ENCODE data around the gene ULBP1.
"Not testable (repeated sequence)": the region's sequence is repeated elsewhere in the genome, so short reads cannot be mapped to it uniquely, and the experiment has no call there.

The ULBP1 gene

GRCh38 chr6:149933461-149933860 lies 30.3 kb upstream of the ULBP1 start:
- DNase-seq (ENCODE audit: low spot score), result no peak

- DNase-seq (ENCODE audit: low spot score), result peak; percentile 70
Observed at GRCh38 chr6:149934249-149935156, 29.2 kb upstream of the ULBP1 start.

GRCh38 chr6:149935246-149935645 lies 28.5 kb upstream of the ULBP1 start:
- no peak for DNase-seq (ENCODE audit: low spot score)

- no peak for DNase-seq (ENCODE audit: low spot score)
Observed at GRCh38 chr6:149935668-149936067, 28.1 kb upstream of the ULBP1 start.

- no peak for DNase-seq (ENCODE audit: low spot score)
Observed at GRCh38 chr6:149936743-149937142, 27.0 kb upstream of the ULBP1 start.

- not testable (repeated sequence) for DNase-seq (ENCODE audit: low spot score)
Observed at GRCh38 chr6:149938013-149938570, 25.7 kb upstream of the ULBP1 start.

- DNase-seq (ENCODE audit: low spot score), result no peak
Observed at GRCh38 chr6:149938571-149939355, 25.0 kb upstream of the ULBP1 start.

GRCh38 chr6:149939356-149939648 lies 24.4 kb upstream of the ULBP1 start:
- DNase-seq (ENCODE audit: low spot score), result no peak

- no peak for DNase-seq (ENCODE audit: low spot score)
Observed at GRCh38 chr6:149939909-149940671, 23.7 kb upstream of the ULBP1 start.

GRCh38 chr6:149940672-149940982 lies 23.1 kb upstream of the ULBP1 start:
- DNase-seq (ENCODE audit: low spot score), result no peak

GRCh38 chr6:149941583-149942460 lies 21.9 kb upstream of the ULBP1 start, which contains the start of gene ULBP2:
Gene ULBP2, plus strand, starts transcription at chr6:149942014. Its CDS starts 59 bp downstream, at chr6:149942073.
- peak; percentile 77 for DNase-seq (ENCODE audit: low spot score)

GRCh38 chr6:149942461-149942829 lies 21.3 kb upstream of the ULBP1 start:
- no peak for DNase-seq (ENCODE audit: low spot score)

GRCh38 chr6:149943321-149943720 lies 20.4 kb upstream of the ULBP1 start:
- not testable (repeated sequence) for DNase-seq (ENCODE audit: low spot score)

GRCh38 chr6:149945276-149945675 lies 18.5 kb upstream of the ULBP1 start:
- DNase-seq (ENCODE audit: low spot score), result not testable (repeated sequence)

GRCh38 chr6:149946631-149947030 lies 17.1 kb upstream of the ULBP1 start:
- DNase-seq (ENCODE audit: low spot score), result not testable (repeated sequence)

- not testable (repeated sequence) for DNase-seq (ENCODE audit: low spot score)
Observed at GRCh38 chr6:149947533-149947932, 16.2 kb upstream of the ULBP1 start.

GRCh38 chr6:149948011-149948410 lies 15.7 kb upstream of the ULBP1 start:
- no peak for DNase-seq (ENCODE audit: low spot score)

GRCh38 chr6:149948616-149949015 lies 15.1 kb upstream of the ULBP1 start:
- DNase-seq (ENCODE audit: low spot score), result no peak

GRCh38 chr6:149950423-149950822 lies 13.3 kb upstream of the ULBP1 start:
- no peak for DNase-seq (ENCODE audit: low spot score)

GRCh38 chr6:149951096-149951495 lies 12.6 kb upstream of the ULBP1 start:
- DNase-seq (ENCODE audit: low spot score), result no peak

GRCh38 chr6:149951626-149952025 lies 12.1 kb upstream of the ULBP1 start:
- no peak for DNase-seq (ENCODE audit: low spot score)

Measured in pons (tissue), 1 donor.